H1 (cell line): ENCODE measurements around the gene MINDY1. TPM values are rescaled to one million over a fixed set of nuclear protein-coding genes. Genes with fewer than 3 reads are reported as not detected.

ENCODE experiments used
- CTCF ChIA-PET: fragments of 300-600 bp; sonication (Branson Sonifier 250); formaldehyde crosslinking; loops from one replicate; lab custom pipeline; 2021; ENCODE audit not compliant: partially characterized antibody; lab: Charles Lee
- POLR2A ChIA-PET: fragments of 300-600 bp; sonication (Branson Sonifier 250); formaldehyde crosslinking; loops from one replicate; lab custom pipeline; 2021; ENCODE audit warnings: inconsistent platforms; ENCODE audit not compliant: partially characterized antibody; lab: Charles Lee
- DNase-seq, 2 experiments: peaks; one replicate each; pipeline versions ENCODE4 v3.0.0 to v3.0.0-alpha.2; 2010 to 2022; ENCODE audit warnings: low spot score in 2 of 2, low read depth in 1 of 2, mixed read lengths in 1 of 2
- FAIRE-seq: peaks from 2 replicates; lab custom pipeline; 2011; peaks lifted over from hg19 to GRCh38; lab: Jason Lieb, UNC
- H2AFZ ChIP-seq: 2 replicates; pipeline ENCODE4 v1.8.1; 2012; ENCODE audit warnings: low read length, inconsistent platforms
- H2AK5ac ChIP-seq: 2 replicates; pipeline ENCODE4 v1.6.1; 2013; ENCODE audit warnings: low read depth, low read length
- H2BK120ac ChIP-seq: replicated peaks from 2 replicates; pipeline ENCODE3; 2013; ENCODE audit warnings: low read depth, low read length, inconsistent platforms
- H2BK12ac ChIP-seq: 2 replicates; pipeline ENCODE4 v1.6.1; 2013; ENCODE audit warnings: low read depth, low read length
- H2BK15ac ChIP-seq: 2 replicates; pipeline ENCODE4 v1.6.1; 2013; ENCODE audit warnings: low read length
- H2BK20ac ChIP-seq: 2 replicates; pipeline ENCODE4 v1.6.1; 2013; ENCODE audit warnings: low read length
- H2BK5ac ChIP-seq: 2 replicates; pipeline ENCODE4 v1.6.1; 2013; ENCODE audit warnings: low read depth, low read length
- H3K14ac ChIP-seq: 2 replicates; pipeline ENCODE4 v1.6.1; 2013; ENCODE audit warnings: inconsistent platforms; ENCODE audit not compliant: insufficient read length
- H3K18ac ChIP-seq: 2 replicates; pipeline ENCODE4 v1.6.1; 2013; ENCODE audit warnings: low read length; ENCODE audit errors: extremely low read depth
- H3K23ac ChIP-seq: 2 replicates; pipeline ENCODE4 v1.6.1; 2013; ENCODE audit warnings: inconsistent platforms; ENCODE audit not compliant: insufficient read length
- H3K23me2 ChIP-seq: 2 replicates; pipeline ENCODE4 v1.6.1; 2013; ENCODE audit warnings: low read depth, low read length
- H3K27ac ChIP-seq: 2 replicates; pipeline ENCODE4 v1.6.1; 2011; ENCODE audit warnings: low read depth, low read length, inconsistent platforms
- H3K27me3 ChIP-seq, 4 experiments: replicated peaks in 1 of 4; 1 replicate in 1 of 4; 2 replicates in 3 of 4; pipeline versions ENCODE4 v1.6.1 to v1.8.1; 2011 to 2013; ENCODE audit warnings: low read length in 3 of 4, mild to moderate bottlenecking in 3 of 4, inconsistent platforms in 2 of 4, mixed read lengths in 2 of 4, moderate library complexity in 1 of 4; ENCODE audit not compliant: control insufficient read depth in 3 of 4, insufficient read depth in 3 of 4; ENCODE audit errors: extremely low read depth in 1 of 4
- H3K36me3 ChIP-seq, 4 experiments: 2 replicates each; pipeline versions ENCODE4 v1.6.1 to v1.8.1; 2011 to 2013; ENCODE audit warnings: mild to moderate bottlenecking in 4 of 4, low read length in 3 of 4, moderate library complexity in 2 of 4, control low read depth in 1 of 4, inconsistent platforms in 1 of 4; ENCODE audit not compliant: insufficient read depth in 4 of 4, control insufficient read depth in 2 of 4
- H3K4ac ChIP-seq: replicated peaks from 2 replicates; pipeline ENCODE3; 2013; ENCODE audit warnings: low read length, low read depth, mixed read lengths, inconsistent platforms; ENCODE audit not compliant: insufficient read length
- H3K4me1 ChIP-seq, 4 experiments: replicated peaks in 1 of 4; 1 replicate in 1 of 4; 2 replicates in 3 of 4; pipeline versions ENCODE4 v1.6.1 to v1.8.1; 2011 to 2013; ENCODE audit warnings: low read length in 3 of 4, inconsistent platforms in 2 of 4, mixed read lengths in 1 of 4; ENCODE audit not compliant: insufficient read depth in 4 of 4, control insufficient read depth in 3 of 4
- H3K4me2 ChIP-seq, 2 experiments: 2 replicates each; pipeline versions ENCODE4 v1.6.1 to v1.8.1; 2011 to 2013; ENCODE audit warnings: low read depth in 2 of 2, low read length in 2 of 2, control low read depth in 1 of 2, inconsistent platforms in 1 of 2, mild to moderate bottlenecking in 1 of 2; ENCODE audit not compliant: insufficient read depth in 1 of 2
- H3K4me3 ChIP-seq, 4 experiments: fragments of 200-600, 300-600 bp in 1 of 4; sonication (generic), shearing (Covaris generic), sonication (Bioruptor Twin) in 1 of 4; 2 replicates each; pipeline versions ENCODE4 v1.5.1 to v1.8.1; 2011 to 2016; ENCODE audit warnings: low read length in 4 of 4, low read depth in 3 of 4, control low read depth in 2 of 4, inconsistent platforms in 2 of 4, mild to moderate bottlenecking in 2 of 4, mixed read lengths in 1 of 4, moderate library complexity in 1 of 4; ENCODE audit not compliant: insufficient read depth in 2 of 4; ENCODE audit errors: extremely low read depth in 1 of 4
- H3K56ac ChIP-seq: replicated peaks from 2 replicates; pipeline ENCODE3; 2013; ENCODE audit warnings: low read depth, mild to moderate bottlenecking, mixed read lengths, low read length, inconsistent platforms; ENCODE audit not compliant: insufficient read length
- H3K79me1 ChIP-seq: 2 replicates; pipeline ENCODE4 v1.6.1; 2013; ENCODE audit warnings: low read depth, low read length, control low read depth
- H3K79me2 ChIP-seq, 2 experiments: 2 replicates each; pipeline versions ENCODE4 v1.6.1 to v1.8.1; 2012 to 2013; ENCODE audit warnings: low read length in 2 of 2, mild to moderate bottlenecking in 2 of 2, inconsistent platforms in 1 of 2; ENCODE audit not compliant: insufficient read depth in 2 of 2, control insufficient read depth in 1 of 2
- H3K9ac ChIP-seq, 4 experiments: replicated peaks in 1 of 4; 1 replicate in 1 of 4; 2 replicates in 3 of 4; pipeline versions ENCODE4 v1.6.1 to v1.8.1; 2011 to 2013; ENCODE audit warnings: low read depth in 3 of 4, low read length in 3 of 4, control low read depth in 2 of 4, mild to moderate bottlenecking in 2 of 4, moderate library complexity in 2 of 4, inconsistent platforms in 1 of 4; ENCODE audit errors: extremely low read depth in 1 of 4
- H3K9me3 ChIP-seq, 2 experiments: 2 replicates each; pipeline versions ENCODE4 v1.6.1 to v1.8.1; 2012 to 2013; ENCODE audit warnings: mild to moderate bottlenecking in 2 of 2, moderate library complexity in 2 of 2, control low read depth in 1 of 2, inconsistent platforms in 1 of 2, low read depth in 1 of 2, low read length in 1 of 2, mixed read lengths in 1 of 2; ENCODE audit not compliant: insufficient read depth in 2 of 2
- H4K20me1 ChIP-seq, 2 experiments: replicated peaks in 1 of 2; 2 replicates each; pipeline versions ENCODE3 to v1.8.1; 2011 to 2013; ENCODE audit warnings: inconsistent platforms in 2 of 2, low read length in 2 of 2, mild to moderate bottlenecking in 1 of 2; ENCODE audit not compliant: insufficient read depth in 2 of 2, control insufficient read depth in 1 of 2
- H4K5ac ChIP-seq: 2 replicates; pipeline ENCODE4 v1.6.1; 2013; ENCODE audit warnings: low read length, low read depth, mixed read lengths, inconsistent platforms; ENCODE audit not compliant: insufficient read length
- H4K8ac ChIP-seq: 2 replicates; pipeline ENCODE4 v1.8.0; 2013; ENCODE audit warnings: mild to moderate bottlenecking, moderate library complexity, low read length, inconsistent platforms; ENCODE audit not compliant: insufficient read depth; ENCODE audit errors: extremely low read depth
- H4K91ac ChIP-seq: replicated peaks from 2 replicates; pipeline ENCODE3; 2013; ENCODE audit warnings: low read length, mixed read lengths, inconsistent platforms; ENCODE audit not compliant: insufficient read length
- BACH1 ChIP-seq: IDR thresholded peaks from 2 replicates; pipeline ENCODE4 v1.6.1; 2012; ENCODE audit warnings: low read length, improper control_type of control experiment
- KDM4A ChIP-seq: IDR thresholded peaks from one replicate; pipeline ENCODE4 v1.7.1; 2012; ENCODE audit warnings: low read depth, mild to moderate bottlenecking, moderate library complexity, low read length, inconsistent platforms; ENCODE audit not compliant: severe bottlenecking
- PHF8 ChIP-seq: fragments of 200-600 bp; sonication (generic); conservative IDR thresholded peaks from 2 replicates; pipeline ENCODE4 v1.7.1; 2012; ENCODE audit warnings: low read depth, mild to moderate bottlenecking, inconsistent platforms, low read length, moderate library complexity
- POLR2A ChIP-seq, 2 experiments: IDR thresholded peaks; 1 replicate in 1 of 2; 2 replicates in 1 of 2; pipeline ENCODE4 v1.6.1; 2011; ENCODE audit warnings: low read depth in 2 of 2, low read length in 2 of 2, mild to moderate bottlenecking in 2 of 2; ENCODE audit errors: control extremely low read depth in 1 of 2
- SIRT6 ChIP-seq: IDR thresholded peaks from one replicate; pipeline ENCODE4 v1.7.1; 2012; ENCODE audit warnings: low read length, inconsistent platforms
- SIX5 ChIP-seq: IDR thresholded peaks from 2 replicates; pipeline ENCODE4 v1.6.1; 2011; ENCODE audit warnings: mild to moderate bottlenecking, low read depth, low read length
- TAF1 ChIP-seq: IDR thresholded peaks from 2 replicates; pipeline ENCODE4 v1.6.1; 2011; ENCODE audit warnings: mild to moderate bottlenecking, low read depth, low read length
- WGBS, 2 experiments: shearing (Covaris generic) in 1 of 2; methylation state at CpG; one replicate each; pipeline versions ENCODE4 v1.1.6 to v1.1.7; 2013 to 2015; ENCODE audit warnings: low lambda C conversion rate in 2 of 2, mixed read lengths in 2 of 2, inconsistent platforms in 1 of 2, low coverage in 1 of 2, missing lambda C conversion rate in 1 of 2; ENCODE audit not compliant: insufficient replicate concordance in 2 of 2, insufficient coverage in 1 of 2, insufficient read length in 1 of 2; ENCODE audit errors: extremely low coverage in 1 of 2, missing lambda C conversion rate in 1 of 2; 5-methylcytosine and 5-hydroxymethylcytosine counted together
- polyA plus RNA-seq, 7 experiments: library from polyadenylated mRNA; depleted of rRNA in 3 of 7; stranded (reverse) in 5 of 7; unstranded in 2 of 7; fragments of >200 nt in 5 of 7; fragments of 200-250 nt in 2 of 7; gene quantifications; 1 replicate in 5 of 7; 2 replicates in 1 of 7; 4 replicates in 1 of 7; pipeline versions ENCODE4 v1.2.1 to v1.2.3, GENCODE V29; 2011 to 2013; ENCODE audit warnings: missing spikeins in 2 of 7, mixed read lengths in 2 of 7
- total RNA-seq: library from RNA; stranded (reverse); fragmentation: NEBNext Ultra II Directional; extraction: Animal tissue kit (Norgen Biotek cat#: 25700); gene quantifications from 2 replicates; pipeline ENCODE4 v1.2.1, GENCODE V29; 2021

Gene MINDY1
- total and polyA plus RNA-seq, 2 of the 8 experiments (the other 6 are each of a cell fraction or from before 2014, with no cell fraction given), result 10.3 to 11.4 TPM

DNA sequence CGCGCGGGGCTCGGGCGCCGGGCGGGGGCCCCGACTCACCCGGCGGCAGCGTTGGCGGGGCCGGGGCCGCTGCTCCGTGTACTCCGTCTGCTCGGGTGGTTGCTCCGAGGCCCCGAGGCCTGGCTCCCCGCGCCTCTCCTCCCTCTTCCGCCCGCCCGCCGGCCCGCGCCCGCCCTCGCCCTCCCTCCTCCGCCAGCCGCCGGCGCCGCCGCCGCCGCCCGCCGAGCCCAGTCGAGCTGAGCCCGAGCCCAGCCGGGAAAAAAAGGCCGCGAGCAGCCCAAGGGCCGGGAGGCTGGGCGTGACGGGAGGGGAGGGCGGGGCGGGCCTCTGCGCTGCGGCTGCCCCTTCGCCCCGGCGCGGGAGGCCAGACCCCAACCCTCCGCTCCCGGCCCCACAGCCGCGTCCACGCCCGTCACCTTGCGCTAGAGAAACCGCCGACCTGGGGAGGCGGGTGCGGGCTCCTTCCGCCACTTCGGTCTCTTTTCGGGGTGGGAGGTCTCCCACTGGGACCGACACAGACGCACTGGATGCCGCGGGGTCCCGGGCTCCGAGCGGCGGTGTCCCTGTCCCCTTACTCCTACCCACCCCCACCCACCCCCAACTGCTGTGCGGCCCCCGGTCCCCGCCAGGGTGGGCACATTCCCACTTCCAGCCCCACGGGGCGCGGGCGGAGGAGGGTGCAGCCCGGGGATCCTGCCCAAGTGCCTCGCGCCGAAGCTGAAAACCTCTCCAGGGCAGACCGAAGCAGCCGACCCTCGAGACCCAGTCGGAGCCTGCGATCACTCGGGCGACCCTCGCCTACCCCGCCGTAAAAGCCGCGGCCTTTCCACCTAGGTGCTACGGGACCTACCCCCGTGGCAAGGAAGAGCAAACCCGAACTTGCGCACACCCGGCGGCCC, 31.9 kb downstream of the MINDY1 start, which contains the start of gene CERS2:
Gene CERS2 (minus strand): TSS at position 256 of the 899 bp plus-strand sequence. CDS start 5,745 bp downstream, outside the sequence.
- H3K14ac ChIP-seq, result no peak within 1 kb of the TSS
- TF ChIP-seq PHF8 (0 out of 2 replicates have a peak, but pooled peaks have one; percentile 61), TAF1 (0 out of 2 replicates have a peak, but pooled peaks have one; percentile 13), KDM4A (peak; percentile 75), SIRT6 (no peak), POLR2A (IDR thresholded peaks at IDR 0.05; ENCODE audit: control extremely low read depth in 1 of 2, low read depth in 2 of 2, low read length in 2 of 2) (no peak), BACH1 (0 out of 2 replicates have a peak, but pooled peaks have one; percentile 13), SIX5 (no peak)
- peak within 1 kb of the TSS; percentile 36 for H3K4ac ChIP-seq
- H3K4me3 ChIP-seq, result peak within 1 kb of the TSS; percentile 74 to 91 (median 80)
- H2BK15ac ChIP-seq, result peak within 1 kb of the TSS; percentile 95; the same call in 1 of the 2 replicates
- H3K23me2 ChIP-seq, result peaks cover 12% of the 10 kb centered on the region; the same call in 1 of the 2 replicates
- DNase-seq, result peak in 1 of 2 experiments; percentile 77
- ChIA-PET POLR2A (interaction anchor here (1.0 to 10.5 kb wide), 11 partner anchors 9 to 419 kb away, joined by 3 to 133 read pairs (median 5); partner anchors contain the start of genes ANXA9 and MINDY1), CTCF (interaction anchor here (0.9 to 14.5 kb wide), 2 partner anchors 22 to 48 kb away, joined by 3 to 183 read pairs; no protein-coding TSS in a partner anchor)
- peaks cover 10 to 20% of the 10 kb centered on the region in 2 experiments for H4K20me1 ChIP-seq
- peak within 1 kb of the TSS; percentile 71; the same call in 1 of the 2 replicates for H2BK5ac ChIP-seq
- peak within 1 kb of the TSS; percentile 73 for H4K5ac ChIP-seq
- H3K27ac ChIP-seq, result peak within 1 kb of the TSS; percentile 64; the same call in 1 of the 2 replicates
- no peak within 1 kb of the TSS for H2BK120ac ChIP-seq
- H3K18ac ChIP-seq, result peak within 1 kb of the TSS; percentile 78; the same call in 1 of the 2 replicates
- no peak within 1 kb of the TSS for H2BK20ac ChIP-seq
- peak within 1 kb of the TSS; percentile 18; the same call in 1 of the 2 replicates for H2BK12ac ChIP-seq
- no peaks in the 10 kb centered on the region for H3K27me3 ChIP-seq
- peaks cover 21 to 47% of the 10 kb centered on the region in 2 experiments for H3K79me2 ChIP-seq
- peak within 1 kb of the TSS; percentile 83 to 93 for H3K4me2 ChIP-seq
- H2AFZ ChIP-seq, result no peak within 1 kb of the TSS
- no peak for FAIRE-seq
- H4K91ac ChIP-seq, result peak within 1 kb of the TSS; percentile 87
- no peaks in the 10 kb centered on the region for H3K36me3 ChIP-seq
- WGBS, 2 experiments, result 5% methylated on average over 37 of the region's 106 CpGs; no CpG with 5 or more reads in 1 of the 2 experiments
- peak within 1 kb of the TSS; percentile 94; the same call in 1 of the 2 replicates for H4K8ac ChIP-seq
- H3K23ac ChIP-seq, result no peak within 1 kb of the TSS
- no peak within 1 kb of the TSS; the same call in 1 of the 2 replicates for H2AK5ac ChIP-seq
- H3K79me1 ChIP-seq, result peaks cover 13% of the 10 kb centered on the region
- H3K56ac ChIP-seq, result no peak within 1 kb of the TSS
- peaks cover 20 to 48% (median 38%) of the 10 kb centered on the region in 4 experiments for H3K4me1 ChIP-seq
- no peaks in the 10 kb centered on the region for H3K9me3 ChIP-seq
- peak within 1 kb of the TSS; percentile 64 to 90 (median 76) for H3K9ac ChIP-seq
